PC-3 (cell line): ENCODE results near the gene SIL1.

Experiments used
- CTCF ChIP-seq: fragments of 300-600 bp; sonication (generic); conservative IDR thresholded peaks from 2 replicates; pipeline ENCODE4 v1.5.1; 2017; ENCODE audit warnings: antibody characterized with exemption, low read depth, mild to moderate bottlenecking, low read length
- EZH2 ChIP-seq: fragments of 300-600 bp; sonication (generic); IDR thresholded peaks from one replicate; pipeline ENCODE4 v1.6.1; 2017; ENCODE audit warnings: antibody characterized with exemption, mild to moderate bottlenecking, low read length; ENCODE audit not compliant: unreplicated experiment
- EZH2phosphoT487 ChIP-seq: fragments of 300-600 bp; sonication (generic); IDR thresholded peaks from 2 replicates; pipeline ENCODE4 v1.6.1; 2018; ENCODE audit warnings: mild to moderate bottlenecking, antibody characterized with exemption, low read length, borderline replicate concordance

GRCh38 chr5:138911441-138911840 is 286.7 kb downstream of the SIL1 start:
- TF ChIP-seq CTCF (no peak), EZH2 (no peak), EZH2phosphoT487 (no peak)
